Activated CD8-positive, alpha-beta memory T cell treated with anti-CD3 and anti-CD28 coated beads for 36 hours (primary cell): ENCODE data around the gene CXCR4. TPM values are rescaled to one million over a fixed set of nuclear protein-coding genes. Genes with fewer than 3 reads are reported as not detected.

Experiments used
- CTCF ChIA-PET: fragments of 350-600 bp; sonication (Branson Sonifier 250); formaldehyde crosslinking; loops from one replicate; lab custom pipeline; 2021; ENCODE audit warnings: antibody characterized with exemption; lab: Charles Lee
- POLR2A ChIA-PET: fragments of 350-600 bp; sonication (Branson Sonifier 250); formaldehyde crosslinking; loops from one replicate; lab custom pipeline; 2021; ENCODE audit warnings: antibody characterized with exemption; lab: Charles Lee
- total RNA-seq, 2 experiments: library from RNA; stranded (reverse); gene quantifications; one replicate each; pipeline ENCODE4 v1.2.3, GENCODE V29; 2021

The CXCR4 gene
- total RNA-seq: 10 to 100 TPM; 81.0 to 86.8 TPM

DNA sequence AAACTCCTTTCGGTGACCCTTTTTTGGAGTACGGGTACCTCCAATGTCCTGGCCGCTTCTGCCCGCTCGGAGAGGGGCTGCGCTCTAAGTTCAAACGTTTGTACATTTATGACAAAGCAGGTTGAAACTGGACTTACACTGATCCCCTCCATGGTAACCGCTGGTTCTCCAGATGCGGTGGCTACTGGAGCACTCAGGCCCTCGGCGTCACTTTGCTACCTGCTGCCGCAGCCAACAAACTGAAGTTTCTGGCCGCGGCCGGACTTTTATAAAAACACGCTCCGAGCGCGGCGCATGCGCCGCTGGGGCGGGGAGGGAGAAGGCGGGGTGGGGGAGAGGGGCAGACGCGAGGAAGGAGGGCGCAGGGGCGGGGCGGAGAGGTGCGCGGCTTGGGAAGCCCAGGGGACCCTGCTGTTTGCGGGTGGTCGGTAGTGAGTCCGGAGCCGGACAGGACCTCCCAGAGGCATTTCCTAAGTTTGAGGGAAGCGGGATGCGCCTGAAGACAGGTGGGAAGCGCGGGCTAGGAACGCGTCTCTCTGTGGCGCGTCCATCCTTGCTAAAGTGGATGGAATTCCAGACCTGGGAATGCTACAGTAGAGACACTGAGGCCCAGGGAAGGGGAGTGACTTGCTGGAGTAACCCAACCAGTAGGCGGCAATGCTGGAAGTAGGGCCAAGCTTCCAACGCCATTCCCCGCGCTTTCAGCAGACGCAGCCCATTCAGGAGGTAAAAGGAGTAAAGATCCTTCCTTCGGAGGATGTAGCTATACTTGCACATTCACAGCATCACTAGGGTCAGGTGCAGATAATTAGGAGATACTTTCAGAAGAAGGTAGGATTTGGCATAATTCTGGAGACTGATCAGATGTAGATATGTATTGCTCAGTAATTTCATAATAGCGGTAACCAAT, at the start of gene CXCR4:
Gene CXCR4 (minus strand): TSS at position 241 of the 910 bp plus-strand sequence. CDS start 89 bp downstream, at position 152.
- CTCF ChIA-PET: interaction anchor here (1.0 to 2.2 kb wide), 3 partner anchors 261 to 266 kb away, joined by 3 to 7 read pairs (median 3); no protein-coding TSS in a partner anchor
- POLR2A ChIA-PET: interaction anchor here (0.5 to 1.2 kb wide), 7 partner anchors 11 to 187 kb away, joined by 3 to 7 read pairs (median 3); no protein-coding TSS in a partner anchor

DNA sequence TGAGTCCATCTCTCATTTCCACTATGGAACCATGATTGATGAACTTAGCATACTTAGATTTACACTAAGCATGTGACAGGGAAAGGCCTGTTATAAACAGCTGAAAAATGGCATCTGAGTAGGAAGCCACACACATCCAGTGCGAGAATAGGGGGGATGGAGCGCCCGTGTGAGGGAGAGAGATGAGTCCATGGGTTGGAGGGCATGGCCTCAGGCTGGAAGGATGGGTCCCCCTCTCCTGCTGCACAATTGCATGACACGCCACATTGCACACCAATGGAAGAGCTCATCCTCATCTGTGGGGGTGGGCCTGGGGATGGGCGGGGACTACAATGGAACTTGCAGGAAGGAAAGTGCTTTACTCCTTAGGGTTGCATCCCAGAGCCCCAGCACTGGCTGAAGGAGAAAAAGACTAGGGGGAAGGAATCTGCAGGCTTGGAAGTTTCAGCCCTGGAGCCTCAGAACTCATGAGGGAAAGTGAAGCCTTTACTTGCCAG, 46.4 kb upstream of the CXCR4 start:
- POLR2A ChIA-PET: interaction anchor here (1.1 kb wide), 1 partner anchor 212 kb away, joined by 4 read pairs; no protein-coding TSS in a partner anchor
- CTCF ChIA-PET: no interaction called here

DNA sequence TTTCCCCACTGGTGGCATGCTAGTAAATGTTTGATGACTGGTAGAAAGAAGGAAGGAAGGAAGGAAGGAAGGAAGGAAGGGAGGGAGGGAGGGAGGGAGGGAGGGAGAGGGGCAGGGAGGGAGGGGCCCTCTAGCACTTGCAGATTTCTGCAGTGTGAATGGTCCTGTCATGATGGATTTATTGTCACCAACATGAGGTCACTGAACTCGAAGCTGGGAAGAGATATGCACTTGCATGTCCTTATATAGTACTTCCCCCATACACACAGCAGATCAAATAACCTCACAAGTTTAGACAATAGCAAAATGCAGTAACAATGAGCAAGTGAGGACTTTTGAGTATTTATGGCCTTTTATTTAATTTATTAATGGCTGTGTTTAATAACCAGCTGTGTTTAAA, 44.5 kb upstream of the CXCR4 start:
- CTCF ChIA-PET: no interaction called here
- POLR2A ChIA-PET: no interaction called here

DNA sequence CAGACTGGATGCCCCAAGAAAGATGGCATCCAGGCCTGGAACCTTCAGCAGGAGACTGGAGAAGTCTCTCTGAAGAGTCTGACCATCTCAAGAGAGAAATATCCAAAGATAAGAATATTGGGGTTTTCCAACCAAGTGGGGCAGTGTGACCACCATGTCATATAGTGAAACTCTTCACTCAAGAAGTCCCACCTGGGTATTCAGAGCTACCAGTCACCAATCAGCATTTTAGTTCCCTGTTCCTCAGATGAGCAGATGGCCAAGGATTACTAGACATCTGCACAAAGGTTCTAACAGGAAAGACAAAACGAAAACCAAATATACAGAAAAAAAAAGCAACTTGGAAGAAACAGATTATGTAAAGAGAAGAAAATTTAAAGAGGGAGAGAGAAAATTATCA, 38.5 kb upstream of the CXCR4 start:
- CTCF ChIA-PET: no interaction called here
- POLR2A ChIA-PET: no interaction called here

DNA sequence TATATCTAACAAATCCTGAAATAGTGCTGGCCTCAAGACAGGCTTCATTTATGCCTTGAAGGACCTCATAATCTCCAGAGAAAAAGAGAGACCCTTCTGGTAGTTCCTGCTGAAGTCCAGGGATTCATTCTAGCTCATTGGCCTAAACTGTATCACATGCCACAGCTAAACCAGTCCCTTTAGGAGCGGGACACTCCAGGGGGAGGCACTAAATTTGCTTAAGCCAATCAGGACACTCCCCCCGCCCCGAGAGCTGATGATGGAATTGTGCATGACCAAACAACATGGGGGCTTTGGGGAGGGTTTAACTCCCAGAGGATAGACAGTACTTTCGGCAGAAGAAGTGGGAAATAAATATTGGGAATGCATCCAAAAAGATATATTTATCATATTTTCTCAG, 36.4 kb upstream of the CXCR4 start:
- ChIA-PET CTCF (no interaction called here), POLR2A (interaction anchor here (0.6 kb wide), 1 partner anchor 131 kb away, joined by 3 read pairs; no protein-coding TSS in a partner anchor)

DNA sequence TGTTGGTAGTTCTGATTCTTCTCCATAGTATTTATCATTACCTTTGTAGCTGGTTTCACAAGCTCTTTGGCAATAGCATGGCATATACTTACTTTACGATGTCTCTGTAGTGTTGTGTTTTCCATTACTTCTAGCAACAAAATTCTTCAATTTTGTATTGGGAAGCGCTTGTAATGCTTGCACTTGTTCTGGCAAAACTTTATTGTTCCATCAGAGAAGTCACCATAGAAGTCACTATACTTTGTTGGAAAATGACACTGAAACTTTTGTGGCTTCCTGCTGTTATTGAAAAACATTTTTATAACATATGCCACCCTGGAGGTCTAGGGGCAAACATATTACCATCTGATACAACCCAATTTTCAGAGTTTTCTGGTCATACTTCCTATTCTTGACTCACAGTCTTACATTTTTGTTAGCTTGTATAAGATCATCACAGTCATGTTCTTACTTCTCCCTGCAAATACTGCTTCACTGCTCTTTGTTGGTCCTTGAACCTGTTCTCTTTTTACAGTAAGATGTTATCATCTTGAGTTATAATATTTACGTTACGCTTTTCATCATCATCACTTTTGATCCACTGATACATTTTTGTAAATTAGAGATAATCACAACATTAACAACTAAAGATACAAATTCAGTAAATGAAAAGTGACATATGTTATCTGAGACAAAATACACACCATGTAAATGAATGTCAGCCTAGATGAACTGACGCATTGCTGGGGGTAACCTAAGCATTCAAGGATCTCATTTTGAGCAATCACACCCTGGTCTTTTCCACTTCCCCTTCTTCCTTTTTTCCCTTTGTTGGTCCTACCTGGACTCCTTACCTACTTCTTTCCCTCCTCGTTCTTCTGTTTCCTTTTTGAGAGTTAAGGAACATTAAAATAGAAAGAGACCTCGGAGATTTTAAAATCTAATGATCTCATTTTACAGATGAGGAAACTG, 33.3 kb upstream of the CXCR4 start:
- POLR2A ChIA-PET: no interaction called here
- CTCF ChIA-PET: no interaction called here

DNA sequence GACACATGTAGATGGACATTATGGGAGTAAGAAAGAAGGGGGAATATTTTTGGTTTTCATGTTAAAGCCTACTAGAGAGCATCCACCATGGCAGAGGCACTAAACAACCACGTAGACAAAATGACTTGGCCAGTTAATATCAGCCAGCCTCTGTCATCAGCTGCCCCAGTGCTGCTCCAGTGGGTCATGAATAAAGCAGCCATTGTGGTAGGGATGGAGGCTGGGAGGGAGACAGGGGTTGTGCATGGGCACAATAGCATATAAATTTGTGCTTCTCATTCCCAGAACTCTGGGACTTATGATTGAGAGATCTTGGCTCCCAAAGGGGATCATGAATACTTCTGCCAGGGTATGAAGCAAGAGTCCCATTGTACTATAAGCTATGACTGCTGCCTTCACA, 31.1 kb upstream of the CXCR4 start:
- ChIA-PET CTCF (no interaction called here), POLR2A (no interaction called here)

DNA sequence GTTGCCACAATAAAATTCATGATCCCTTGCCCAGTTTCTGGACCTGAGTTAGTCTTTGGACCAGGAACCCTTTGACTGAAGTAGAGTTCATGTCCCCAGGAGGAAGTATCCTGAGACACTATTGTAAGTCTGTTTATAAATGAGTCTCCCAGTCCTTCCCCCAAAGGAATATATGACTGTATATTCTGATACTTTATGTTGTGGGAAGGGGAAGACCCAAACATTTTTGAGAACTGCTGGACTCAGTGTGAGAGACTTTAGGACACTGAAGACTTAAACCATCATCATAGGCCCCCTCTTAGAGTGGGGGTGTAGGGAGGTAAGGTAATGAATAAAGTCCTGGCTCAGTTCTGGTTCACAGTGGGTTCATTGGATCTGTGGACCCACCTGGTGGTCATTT, 28.6 kb upstream of the CXCR4 start:
- CTCF ChIA-PET: no interaction called here
- POLR2A ChIA-PET: no interaction called here

DNA sequence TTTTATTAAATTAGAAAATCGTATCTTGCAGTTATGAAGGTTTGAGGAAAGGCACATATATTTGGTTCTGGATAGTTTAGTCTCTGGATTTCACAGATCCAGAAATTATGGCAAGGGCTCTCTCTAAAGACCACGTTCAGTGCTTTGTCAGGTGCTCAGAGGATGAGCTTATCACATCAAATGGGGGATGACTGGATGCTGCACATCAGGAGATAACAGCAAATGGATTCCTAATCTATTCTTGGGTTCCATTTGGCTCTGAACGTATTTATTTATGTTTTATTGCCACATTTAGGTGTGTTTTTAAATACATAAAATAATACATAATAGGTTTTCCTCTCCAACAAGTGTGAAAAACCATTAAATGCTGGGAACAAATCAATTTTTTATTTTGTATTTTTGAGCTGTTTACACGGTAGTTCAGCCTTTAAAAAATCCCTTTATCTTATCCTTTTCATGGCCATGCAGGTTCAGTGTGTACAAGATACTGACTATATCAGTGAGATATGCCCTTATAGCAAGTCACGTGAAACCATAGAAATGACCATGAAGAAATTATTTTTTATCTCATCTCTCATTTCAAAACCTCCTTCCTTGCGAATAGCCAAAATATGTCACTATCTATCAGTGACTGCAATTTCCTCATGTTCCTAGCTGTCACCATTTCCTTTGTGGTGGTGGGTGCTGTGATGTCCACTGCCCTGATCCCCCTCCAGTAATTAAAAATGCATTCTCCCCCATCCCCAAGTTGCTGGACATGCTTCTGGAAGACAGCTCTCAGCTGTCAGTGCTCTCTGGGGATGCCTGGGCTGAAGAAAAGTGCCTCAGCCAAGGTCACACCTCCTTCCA, 25.9 kb upstream of the CXCR4 start:
- POLR2A ChIA-PET: no interaction called here

DNA sequence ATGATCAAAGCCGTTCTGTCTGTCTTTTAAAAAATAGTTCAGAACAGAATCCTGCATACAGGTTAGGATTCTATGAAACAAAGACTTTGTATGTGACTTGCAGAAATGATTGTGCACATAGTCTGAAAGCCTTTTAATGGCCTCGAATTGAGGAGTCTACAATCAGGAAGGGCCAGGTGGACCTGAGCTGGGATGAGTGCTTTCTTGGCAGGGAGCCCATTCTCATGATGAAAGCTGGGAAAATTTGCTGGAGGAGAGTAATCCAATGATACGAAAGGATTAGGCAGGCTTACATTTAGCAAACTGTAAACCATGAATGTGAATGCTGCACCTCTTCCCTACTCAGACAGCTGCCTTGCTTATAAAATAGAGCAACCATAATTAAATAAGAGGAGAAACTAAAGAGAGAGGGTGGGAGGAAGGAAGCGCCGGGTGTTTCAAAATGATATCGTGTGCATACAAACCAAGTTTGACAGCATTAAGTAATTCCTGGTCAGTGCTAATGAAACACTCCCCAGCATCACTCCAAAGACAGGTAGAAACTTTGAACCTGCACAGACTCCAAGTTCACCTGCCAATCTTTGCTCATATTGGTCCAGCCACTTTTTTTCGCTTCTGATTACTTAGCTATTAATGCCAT, 23.7 kb upstream of the CXCR4 start:
- ChIA-PET CTCF (no interaction called here), POLR2A (no interaction called here)

More for the DNA sequence above, 25.9 kb upstream of the CXCR4 start:
- CTCF ChIA-PET: no interaction called here

DNA sequence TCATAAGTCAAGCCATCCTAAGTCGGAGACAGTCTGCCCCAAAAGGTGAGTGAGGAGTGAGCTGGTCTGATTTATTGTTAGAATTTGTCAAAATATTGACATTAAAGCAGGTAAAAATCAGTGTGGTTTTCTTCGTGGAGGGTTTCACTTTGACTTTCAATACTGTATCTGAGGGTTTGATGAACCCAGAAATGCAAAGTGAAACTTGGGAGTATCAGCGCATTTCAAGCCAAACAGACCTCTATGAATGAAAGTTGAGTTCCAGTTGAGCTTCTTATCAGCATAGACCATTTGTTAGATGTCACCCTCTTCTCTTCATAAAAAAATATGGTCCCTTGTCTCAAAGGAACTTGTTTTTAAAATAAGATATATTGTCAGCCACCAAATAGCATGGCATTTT, 21.7 kb upstream of the CXCR4 start:
- POLR2A ChIA-PET: no interaction called here
- CTCF ChIA-PET: no interaction called here

DNA sequence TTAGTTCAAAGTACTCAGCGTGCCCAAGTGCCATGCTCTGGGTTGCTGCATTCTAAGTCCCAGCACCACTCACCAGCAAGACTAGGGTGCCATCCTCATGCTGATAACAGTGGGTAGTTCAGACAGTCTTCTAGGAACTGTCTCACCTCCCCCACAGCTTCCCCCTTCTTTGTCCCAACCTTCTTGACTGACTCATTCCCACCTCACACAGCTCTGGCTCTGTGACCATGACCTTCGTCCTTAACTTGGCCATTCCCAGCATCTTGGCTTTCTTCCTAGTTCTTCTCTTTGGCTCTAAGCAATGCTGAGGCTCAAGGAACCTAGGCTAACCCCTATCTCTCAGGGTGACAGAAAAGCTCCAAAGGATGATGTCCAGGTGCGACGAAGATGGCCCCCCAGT, 20.0 kb upstream of the CXCR4 start:
- ChIA-PET CTCF (no interaction called here), POLR2A (no interaction called here)

DNA sequence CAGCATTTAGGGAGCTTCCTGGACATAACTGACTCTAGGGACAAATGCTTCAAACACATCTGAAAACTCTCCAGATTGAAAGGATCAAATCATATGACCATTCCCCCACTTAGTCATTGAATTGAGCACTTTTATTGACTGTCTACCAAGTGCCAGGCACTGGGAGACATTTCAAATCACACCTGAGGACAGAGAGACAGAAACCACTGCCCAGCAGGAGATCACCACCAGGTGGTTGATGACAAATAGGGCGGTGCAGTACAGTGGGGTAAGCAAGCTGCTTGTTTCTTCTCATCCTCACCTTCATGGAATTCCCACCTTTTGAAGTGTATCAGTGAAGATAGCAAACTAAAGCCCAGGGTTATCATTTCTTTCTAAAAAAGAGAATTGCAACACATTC, 19.0 kb upstream of the CXCR4 start:
- POLR2A ChIA-PET: interaction anchor here (1.5 kb wide), 1 partner anchor 245 kb away, joined by 4 read pairs; no protein-coding TSS in a partner anchor

DNA sequence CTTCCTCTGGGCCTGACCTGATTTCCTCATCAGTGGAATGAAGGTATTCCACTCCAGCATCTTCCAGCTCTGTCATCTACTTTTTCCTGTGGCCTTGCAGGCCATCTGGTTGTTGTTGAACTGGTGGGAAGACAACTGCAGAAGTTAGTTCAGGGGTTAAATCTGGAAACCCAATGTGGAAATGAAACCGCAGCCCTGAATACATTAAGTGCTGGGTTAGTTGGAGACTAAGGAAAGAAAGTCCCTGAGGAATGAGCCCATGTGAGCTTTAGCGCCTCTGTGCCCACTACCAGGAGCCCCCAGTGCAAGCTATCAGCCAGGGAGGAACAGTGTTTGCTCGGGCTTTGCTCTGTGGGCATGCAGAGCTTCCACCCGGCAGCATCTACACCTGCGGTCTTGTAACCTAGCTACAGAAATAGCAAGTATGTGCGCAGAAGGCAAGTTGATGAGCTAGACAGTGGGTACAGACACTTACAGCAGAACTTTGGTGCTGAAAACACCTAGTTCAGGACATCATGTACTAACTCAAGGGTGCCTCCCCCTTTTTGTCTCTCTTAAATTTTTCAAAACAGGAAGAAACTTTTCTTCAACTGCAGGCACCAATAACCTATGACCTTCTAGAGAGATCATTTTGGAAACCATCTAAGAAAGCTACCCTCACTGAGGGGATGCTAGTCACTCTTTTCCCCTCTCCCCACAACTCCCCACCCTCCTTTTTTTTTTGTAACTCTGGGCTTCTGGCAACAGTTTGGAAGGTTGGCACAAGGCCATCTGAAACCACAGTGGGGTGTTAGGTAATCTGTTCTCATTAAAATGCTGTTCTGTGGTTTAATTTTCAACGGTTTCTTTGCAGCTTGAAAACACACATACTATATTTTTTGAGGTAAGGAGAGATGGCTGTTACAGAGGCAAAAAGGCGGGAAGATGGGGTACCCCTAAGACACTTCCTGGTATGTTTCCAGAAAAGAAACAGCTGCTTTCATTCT, 18.3 kb upstream of the CXCR4 start:
- ChIA-PET POLR2A (interaction anchor here (0.6 to 1.5 kb wide), 3 partner anchors 246 to 1190 kb away, joined by 3 to 4 read pairs (median 3); no protein-coding TSS in a partner anchor), CTCF (interaction anchor here (0.6 to 1.3 kb wide), 6 partner anchors 11 to 246 kb away, joined by 3 to 5 read pairs (median 3); no protein-coding TSS in a partner anchor)

More for the DNA sequence above, 19.0 kb upstream of the CXCR4 start:
- CTCF ChIA-PET: interaction anchor here (0.6 to 1.3 kb wide), 3 partner anchors 12 to 172 kb away, joined by 3 read pairs; no protein-coding TSS in a partner anchor

DNA sequence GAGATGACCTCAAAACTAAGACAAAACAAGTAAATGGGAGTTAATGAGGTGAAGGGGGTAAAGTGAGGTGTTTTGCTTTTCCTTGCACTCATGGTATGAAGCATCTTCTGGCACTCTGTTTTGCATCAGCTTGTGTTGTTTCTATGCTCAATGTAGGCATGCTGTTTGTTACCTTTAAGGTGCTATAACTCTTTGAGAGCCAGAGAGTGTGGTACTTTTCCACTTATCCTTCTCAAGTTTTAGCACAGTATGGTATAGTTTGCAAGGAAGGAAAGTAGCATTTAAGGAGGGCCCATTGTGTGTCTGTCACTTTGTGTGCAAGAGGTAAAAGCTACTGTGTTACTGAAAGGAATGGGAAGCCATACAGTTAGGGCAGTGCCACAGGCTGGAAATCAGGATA, 17.5 kb upstream of the CXCR4 start:
- CTCF ChIA-PET: interaction anchor here (0.8 to 1.2 kb wide), 3 partner anchors 12 to 247 kb away, joined by 3 to 5 read pairs (median 3); no protein-coding TSS in a partner anchor
- POLR2A ChIA-PET: interaction anchor here (0.6 kb wide), 1 partner anchor 1189 kb away, joined by 3 read pairs; no protein-coding TSS in a partner anchor

DNA sequence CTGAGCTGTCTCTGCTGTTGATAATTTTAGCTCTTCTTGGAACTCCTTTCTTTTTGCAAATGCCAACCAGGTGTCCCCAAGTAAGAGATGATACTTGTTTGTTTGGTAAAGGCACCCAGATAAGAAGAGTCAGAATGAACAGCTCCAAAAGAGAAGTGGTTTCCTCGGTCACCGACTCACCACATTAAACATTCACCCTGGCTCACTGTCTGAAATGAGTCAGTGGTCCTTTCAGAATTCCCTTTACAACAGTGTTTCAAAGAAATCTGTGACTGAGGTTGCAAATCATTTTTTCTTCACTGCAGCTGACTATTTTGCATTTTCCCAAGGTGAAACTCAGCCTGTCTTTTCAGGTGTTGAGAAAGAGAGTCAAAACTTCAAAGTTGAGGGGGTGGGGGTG, 16.2 kb upstream of the CXCR4 start:
- CTCF ChIA-PET: interaction anchor here (1.1 to 2.4 kb wide), 4 partner anchors 105 to 250 kb away, joined by 3 to 6 read pairs (median 4); no protein-coding TSS in a partner anchor

More for the DNA sequence above, 16.2 kb upstream of the CXCR4 start:
- POLR2A ChIA-PET: interaction anchor here (0.6 to 1.4 kb wide), 6 partner anchors 9 to 258 kb away, joined by 3 to 7 read pairs (median 3); partner anchors contain the start of gene MCM6
